ENCODE results near the gene CCNB3.

DNA sequence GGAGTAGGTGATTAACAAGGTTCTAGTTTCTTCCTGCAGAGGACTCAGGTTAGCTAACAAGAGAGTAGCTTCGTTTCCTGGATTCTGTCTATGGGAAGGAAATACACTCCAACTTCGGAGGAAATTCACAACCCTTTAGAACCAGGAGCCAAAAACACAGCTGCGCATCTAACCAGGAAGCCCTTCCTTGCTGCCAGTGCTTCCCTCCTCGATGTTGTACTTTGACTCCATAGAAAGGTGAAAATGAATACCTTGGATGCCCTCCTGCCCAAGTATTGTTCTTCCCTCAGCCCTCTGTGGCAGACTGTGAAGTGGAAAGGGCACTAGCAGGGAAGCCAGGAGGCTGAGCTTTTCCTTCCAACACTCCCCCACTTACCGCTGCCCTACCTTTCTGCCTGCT lies 38.8 kb upstream of the CCNB3 start:
- TF ChIP-seq, protein P1, sequence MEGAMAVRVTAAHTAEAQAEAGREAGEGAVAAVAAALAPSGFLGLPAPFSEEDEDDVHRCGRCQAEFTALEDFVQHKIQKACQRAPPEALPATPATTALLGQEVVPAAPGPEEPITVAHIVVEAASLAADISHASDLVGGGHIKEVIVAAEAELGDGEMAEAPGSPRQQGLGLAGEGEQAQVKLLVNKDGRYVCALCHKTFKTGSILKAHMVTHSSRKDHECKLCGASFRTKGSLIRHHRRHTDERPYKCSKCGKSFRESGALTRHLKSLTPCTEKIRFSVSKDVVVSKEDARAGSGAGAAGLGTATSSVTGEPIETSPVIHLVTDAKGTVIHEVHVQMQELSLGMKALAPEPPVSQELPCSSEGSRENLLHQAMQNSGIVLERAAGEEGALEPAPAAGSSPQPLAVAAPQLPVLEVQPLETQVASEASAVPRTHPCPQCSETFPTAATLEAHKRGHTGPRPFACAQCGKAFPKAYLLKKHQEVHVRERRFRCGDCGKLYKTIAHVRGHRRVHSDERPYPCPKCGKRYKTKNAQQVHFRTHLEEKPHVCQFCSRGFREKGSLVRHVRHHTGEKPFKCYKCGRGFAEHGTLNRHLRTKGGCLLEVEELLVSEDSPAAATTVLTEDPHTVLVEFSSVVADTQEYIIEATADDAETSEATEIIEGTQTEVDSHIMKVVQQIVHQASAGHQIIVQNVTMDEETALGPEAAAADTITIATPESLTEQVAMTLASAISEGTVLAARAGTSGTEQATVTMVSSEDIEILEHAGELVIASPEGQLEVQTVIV (CRISPR knock-in tag; IDR thresholded peaks at IDR 0.05; ENCODE audit: borderline replicate concordance), result no peak
- TF ChIP-seq RCOR1 (IDR thresholded peaks at IDR 0.05; ENCODE audit: borderline replicate concordance in 1 of 2, low read depth in 2 of 2, low read length in 2 of 2) (no peak), ZNF444 (CRISPR knock-in tag; IDR thresholded peaks at IDR 0.05) (no peak), ATF1 (CRISPR knock-in tag; IDR thresholded peaks at IDR 0.05) (no peak), ATF1 (tag; IDR thresholded peaks at IDR 0.05) (no peak), NR2C2 (CRISPR knock-in tag; IDR thresholded peaks at IDR 0.05) (no peak), NR2C2 (tag; IDR thresholded peaks at IDR 0.05) (no peak), SREBF2 (CRISPR knock-in tag; IDR thresholded peaks at IDR 0.05) (no peak), HDAC6 (IDR thresholded peaks at IDR 0.05; ENCODE audit: low read depth, low read length) (no peak), TAF1 (IDR thresholded peaks at IDR 0.05; ENCODE audit: control insufficient read depth, extremely low read depth, insufficient read depth, low read length, severe bottlenecking) (no peak)
- TF ChIP-seq, protein P2, sequence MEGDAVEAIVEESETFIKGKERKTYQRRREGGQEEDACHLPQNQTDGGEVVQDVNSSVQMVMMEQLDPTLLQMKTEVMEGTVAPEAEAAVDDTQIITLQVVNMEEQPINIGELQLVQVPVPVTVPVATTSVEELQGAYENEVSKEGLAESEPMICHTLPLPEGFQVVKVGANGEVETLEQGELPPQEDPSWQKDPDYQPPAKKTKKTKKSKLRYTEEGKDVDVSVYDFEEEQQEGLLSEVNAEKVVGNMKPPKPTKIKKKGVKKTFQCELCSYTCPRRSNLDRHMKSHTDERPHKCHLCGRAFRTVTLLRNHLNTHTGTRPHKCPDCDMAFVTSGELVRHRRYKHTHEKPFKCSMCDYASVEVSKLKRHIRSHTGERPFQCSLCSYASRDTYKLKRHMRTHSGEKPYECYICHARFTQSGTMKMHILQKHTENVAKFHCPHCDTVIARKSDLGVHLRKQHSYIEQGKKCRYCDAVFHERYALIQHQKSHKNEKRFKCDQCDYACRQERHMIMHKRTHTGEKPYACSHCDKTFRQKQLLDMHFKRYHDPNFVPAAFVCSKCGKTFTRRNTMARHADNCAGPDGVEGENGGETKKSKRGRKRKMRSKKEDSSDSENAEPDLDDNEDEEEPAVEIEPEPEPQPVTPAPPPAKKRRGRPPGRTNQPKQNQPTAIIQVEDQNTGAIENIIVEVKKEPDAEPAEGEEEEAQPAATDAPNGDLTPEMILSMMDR (IDR thresholded peaks at IDR 0.05 in 2 of 3, conservative IDR thresholded peaks at IDR 0.05 in 1 of 3; ENCODE audit: insufficient read depth in 2 of 3, low read depth in 1 of 3, low read length in 3 of 3), result no peak

Data from K562 (cell line).